Fibroblast of gingiva (primary cell): ENCODE measurements around the gene TRAF2.
A peak's percentile ranks its signal among the peaks of the same experiment; 100 is the strongest.

ENCODE experiments used
- DNase-seq: peaks from one replicate; pipeline ENCODE4 v3.0.0-alpha.2; 2011; ENCODE audit warnings: low read depth

Gene TRAF2

GRCh38 chr9:136937186-136938001 is 51.1 kb downstream of the TRAF2 start:
- no peak for DNase-seq

GRCh38 chr9:136939431-136939995 is 53.2 kb downstream of the TRAF2 start:
- no peak for DNase-seq

DNA sequence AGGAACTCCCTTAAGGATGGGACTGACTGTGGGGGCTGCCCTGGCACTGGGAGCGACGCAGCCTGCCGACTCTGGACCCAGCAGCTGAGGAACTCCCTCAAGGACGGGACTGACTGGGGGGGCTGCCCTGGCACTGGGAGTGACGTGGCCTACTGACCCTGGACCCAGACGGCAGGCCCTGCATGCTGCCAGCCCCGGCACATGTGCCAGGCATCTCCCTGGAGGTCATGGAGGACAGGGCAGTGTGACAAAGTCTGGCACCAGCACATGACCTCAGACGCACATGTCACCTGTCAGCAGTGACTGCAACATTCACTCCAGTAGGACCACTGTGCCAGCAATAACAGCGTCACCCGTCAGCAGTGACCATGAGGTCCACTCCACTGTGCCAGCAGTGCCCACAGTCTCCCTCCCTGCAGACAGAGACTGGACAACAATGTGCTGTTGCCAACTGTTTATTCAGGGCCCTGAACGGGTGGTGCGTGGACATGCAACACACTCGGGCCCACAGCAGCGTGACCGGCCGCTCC is 53.7 kb downstream of the TRAF2 start:
- no peak for DNase-seq

DNA sequence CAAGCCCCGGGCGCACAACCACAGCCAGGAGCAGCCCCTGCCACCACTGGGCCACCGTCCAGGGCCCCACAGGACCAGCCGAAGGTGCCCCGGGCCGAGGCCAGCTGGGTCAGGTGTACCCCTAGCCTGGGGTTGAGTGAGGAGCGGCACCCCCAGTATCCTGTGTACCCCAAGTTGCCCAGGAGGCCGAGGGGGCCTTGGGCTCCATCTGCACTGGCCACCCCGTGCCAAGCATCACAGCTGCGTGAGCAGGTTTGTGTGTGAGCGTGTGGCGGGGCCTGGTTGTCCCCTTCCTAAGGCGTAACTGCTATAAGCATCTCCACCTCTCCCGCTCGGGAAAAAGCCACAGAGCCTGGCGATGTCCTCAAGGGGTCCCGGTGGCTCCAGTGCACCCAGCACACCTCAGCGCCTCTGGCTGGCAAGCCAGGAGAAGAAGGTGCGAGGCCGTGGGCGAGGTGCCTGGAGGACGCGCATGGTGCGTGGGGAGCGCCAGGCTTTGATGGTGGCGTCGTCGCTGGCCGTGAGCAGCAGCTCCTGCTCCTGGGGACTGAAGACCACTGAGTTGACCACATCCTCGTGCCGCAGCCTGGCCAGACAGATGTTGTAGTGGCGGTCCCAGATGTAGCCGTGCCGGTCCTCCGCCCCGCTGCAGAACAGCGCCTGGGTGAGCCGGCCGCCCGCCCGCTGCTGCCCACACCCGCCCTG is 54.4 kb downstream of the TRAF2 start:
- DNase-seq: no peak

- DNase-seq: no peak
Observed at GRCh38 chr9:136941231-136942111, 55.2 kb downstream of the TRAF2 start.

DNA sequence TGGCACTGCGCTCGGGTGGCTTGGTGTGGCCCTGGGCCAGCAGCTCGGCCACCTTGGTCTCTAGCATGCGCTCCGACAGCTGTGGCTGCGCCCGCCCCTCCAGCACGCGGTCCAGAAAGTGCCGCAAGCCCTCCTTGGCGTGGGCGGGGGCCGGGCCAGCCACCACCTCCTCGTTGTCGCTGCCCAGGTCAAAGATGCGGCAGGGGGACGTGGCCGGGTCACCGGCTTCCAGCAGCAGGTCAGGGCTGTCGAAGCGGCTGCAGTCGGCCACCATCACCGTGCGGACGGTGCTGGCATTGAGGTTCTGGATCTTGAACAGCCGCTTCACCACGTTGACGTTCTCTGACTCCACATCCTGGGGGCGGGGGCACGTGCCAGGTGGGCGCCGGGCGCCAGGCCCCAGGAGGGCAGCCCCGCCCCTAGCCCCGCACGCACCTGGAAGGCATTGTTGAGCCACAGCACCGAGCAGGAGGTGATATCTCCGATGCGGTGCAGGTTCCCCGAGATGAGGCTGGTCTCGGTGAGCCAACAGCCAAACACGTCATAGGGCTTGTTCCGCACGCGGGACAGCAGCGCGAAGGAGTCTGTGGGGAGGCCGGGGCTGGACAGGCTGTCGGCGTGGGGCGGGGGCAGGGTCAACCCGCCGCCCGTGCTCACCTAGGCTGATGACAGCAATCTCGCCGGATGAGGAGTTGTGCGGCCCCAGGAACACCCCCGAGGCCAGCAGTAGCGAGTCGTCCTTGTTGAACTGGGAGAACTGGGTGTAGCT is 56.0 kb downstream of the TRAF2 start:
- no peak for DNase-seq

- no peak for DNase-seq
Observed at GRCh38 chr9:136942881-136943230, 56.5 kb downstream of the TRAF2 start.

- no peak for DNase-seq
Observed at GRCh38 chr9:136943291-136944211, 57.2 kb downstream of the TRAF2 start.

- DNase-seq: peak; percentile 68
Observed at GRCh38 chr9:136944212-136944518, 57.8 kb downstream of the TRAF2 start.

- peak; percentile 92 for DNase-seq
Observed at GRCh38 chr9:136944519-136945332, 58.4 kb downstream of the TRAF2 start, which contains the start of the genes C8G and FBXW5. C8G (plus strand) TSS chr9:136945243; CDS start chr9:136945321, 78 bp downstream. FBXW5 (minus strand) TSS chr9:136944738; CDS start chr9:136944083, 655 bp downstream.

GRCh38 chr9:136945333-136946227 is 59.3 kb downstream of the TRAF2 start:
- DNase-seq: no peak

DNA sequence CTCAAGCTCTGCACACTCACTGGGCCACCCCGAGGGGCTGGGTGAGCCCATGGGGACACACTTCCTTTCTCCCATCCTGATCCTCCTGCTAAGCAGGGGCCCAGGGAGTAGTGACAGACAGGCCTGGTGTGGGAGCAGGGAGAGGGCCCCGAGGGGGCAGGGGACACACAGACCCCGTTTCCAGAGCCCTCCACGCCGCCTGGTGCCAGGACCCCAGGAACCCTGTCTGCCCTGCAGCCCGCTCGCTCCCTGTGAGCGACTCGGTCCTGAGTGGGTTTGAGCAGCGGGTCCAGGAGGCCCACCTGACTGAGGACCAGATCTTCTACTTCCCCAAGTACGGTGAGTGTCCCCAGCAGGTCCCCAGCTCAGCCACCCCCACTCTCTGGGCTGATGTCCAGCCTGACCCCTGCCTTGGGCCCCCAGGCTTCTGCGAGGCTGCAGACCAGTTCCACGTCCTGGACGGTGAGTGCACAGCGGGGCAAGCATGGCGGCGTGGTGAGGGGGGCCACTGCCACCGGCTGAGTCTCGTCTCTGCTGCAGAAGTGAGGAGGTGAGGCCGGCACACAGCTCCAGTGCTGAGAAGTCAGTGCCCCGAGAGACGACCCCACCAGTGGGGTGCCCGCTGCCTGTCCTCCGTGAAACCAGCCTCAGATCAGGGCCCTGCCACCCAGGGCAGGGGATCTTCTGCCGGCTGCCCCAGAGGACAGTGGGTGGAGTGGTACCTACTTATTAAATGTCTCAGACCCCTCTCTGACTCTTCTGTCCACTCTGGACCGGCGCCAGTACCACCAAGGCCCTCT is 60.1 kb downstream of the TRAF2 start:
- DNase-seq: no peak

DNA sequence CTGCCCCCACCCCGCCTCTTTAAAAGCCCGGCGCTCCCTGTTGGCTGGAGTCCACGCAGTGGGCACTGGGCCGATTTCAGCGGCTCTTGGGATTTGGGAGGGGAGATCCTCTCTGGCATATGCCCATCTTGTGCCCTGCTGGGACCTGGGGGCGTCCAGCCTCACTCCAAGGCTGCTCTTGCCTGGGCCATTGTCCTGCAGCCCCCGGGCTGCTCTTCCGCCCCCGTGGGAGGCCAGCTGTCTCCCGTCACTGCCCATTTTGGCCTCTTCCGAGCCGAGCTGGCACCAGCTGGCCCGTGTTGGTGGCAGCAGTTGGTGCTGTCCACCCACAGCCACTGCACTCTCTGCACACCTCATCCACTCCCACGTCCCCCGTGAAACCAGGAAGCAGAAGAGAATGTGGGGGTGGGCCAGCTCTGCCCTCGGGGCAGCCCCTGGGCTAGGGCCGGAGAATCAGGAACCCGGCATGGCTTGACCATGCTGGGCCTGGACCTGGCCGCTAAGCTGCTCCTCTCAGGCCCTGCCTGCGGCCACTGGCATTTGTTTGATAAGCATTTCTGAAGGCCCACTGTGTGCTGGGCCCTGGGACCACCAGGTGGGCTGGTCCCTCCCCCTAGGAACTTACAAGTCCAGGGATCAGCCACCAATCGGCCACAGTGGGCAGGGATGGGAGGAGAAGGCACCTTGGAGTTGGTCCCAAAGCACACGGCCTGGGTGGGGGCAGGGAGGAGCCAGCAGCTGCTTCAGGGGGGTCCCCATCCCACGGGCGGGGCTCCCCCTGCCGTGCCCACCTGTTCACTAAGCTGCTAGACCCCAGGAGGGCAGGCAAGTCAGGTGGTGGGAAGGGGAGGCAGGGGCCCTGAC is 60.9 kb downstream of the TRAF2 start:
- DNase-seq: no peak

- peak; percentile 24 for DNase-seq
Observed at GRCh38 chr9:136947955-136948510, 61.7 kb downstream of the TRAF2 start.

DNA sequence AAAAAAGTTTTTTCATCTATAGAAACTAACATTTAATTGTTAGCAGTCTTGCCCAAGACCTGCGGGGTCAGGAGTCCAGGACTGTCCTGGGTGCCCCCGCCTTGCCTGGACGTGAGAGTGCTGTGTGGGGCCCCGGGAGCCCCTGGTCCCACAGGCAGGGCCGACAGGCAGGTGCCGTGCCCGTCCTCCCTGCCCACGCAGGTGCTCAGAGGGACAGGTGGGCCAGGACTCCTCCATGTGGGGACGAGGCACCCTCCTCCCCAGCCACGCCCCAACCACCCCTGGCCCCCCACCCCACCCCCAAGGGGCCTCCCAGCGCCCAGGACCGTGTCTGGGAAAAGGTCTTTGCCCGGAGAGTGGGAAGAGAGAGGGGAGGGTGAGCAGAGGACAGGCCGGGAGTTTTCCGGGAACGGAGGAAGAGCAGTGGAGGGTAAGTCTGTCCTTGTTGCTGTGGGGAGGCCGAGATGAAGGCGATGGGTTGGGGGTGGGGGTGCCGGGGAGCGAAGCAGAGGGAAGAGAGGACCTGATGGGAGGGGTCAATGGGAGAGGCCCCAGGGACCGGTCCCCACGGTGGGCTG is 63.0 kb downstream of the TRAF2 start:
- no peak for DNase-seq
